NCI-H510A (cell line): ENCODE data around the gene KCNJ15.
"Not testable (repeated sequence)": the region's sequence is repeated elsewhere in the genome, so short reads cannot be mapped to it uniquely, and the experiment has no call there.

ENCODE experiments used
- DNase-seq: peaks from one replicate; lab custom pipeline; 2025; lab: John Stamatoyannopoulos, UW

Gene KCNJ15

GRCh38 chr21:38256599-38257302 lies at the start of gene KCNJ15:
TSS of gene KCNJ15 (plus strand) at chr21:38256991. CDS start at chr21:38299262, 42,271 bp downstream.
- DNase-seq, result no peak

DNA sequence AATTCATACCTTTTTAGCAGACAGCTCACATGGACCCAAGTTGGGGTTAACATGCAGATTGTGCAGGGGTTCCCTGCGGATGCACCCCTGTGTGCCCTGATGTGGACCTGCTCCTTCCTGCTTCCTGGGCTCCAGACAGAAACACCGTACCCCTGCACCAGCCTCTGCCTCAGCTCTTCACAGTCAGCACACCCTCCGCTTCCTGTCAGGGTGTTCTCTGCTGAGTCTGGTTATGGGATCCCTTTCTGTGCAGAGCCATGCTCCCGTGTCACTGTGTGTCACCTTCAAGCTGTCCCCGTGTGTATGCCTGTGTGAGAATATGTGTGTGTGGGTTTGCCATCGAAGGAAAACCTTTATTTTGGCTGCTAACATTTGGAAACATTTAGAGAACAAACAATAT lies 48.7 kb upstream of the KCNJ15 start:
- DNase-seq, result no peak

- no peak for DNase-seq
These were observed 45.5 kb upstream of the KCNJ15 start for GRCh38 chr21:38211321-38211720.

DNA sequence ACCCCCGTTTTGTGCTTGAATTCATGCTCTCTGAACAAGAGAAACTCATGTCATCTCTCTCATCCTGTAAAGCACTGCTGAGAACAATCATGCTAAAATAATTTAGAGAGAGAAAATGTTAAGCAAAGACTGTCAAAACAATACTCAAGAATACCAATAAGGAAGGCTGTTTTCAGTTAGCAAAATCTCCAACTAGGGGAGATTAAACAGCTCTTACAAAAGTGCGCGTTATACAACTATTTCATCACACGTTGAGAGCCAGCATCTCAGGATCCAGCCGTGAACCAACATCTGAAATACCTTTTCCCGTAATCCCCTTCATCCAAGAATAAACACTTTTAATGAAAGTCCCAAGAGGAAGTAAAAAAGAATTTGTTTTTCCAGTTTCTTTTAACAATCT lies 44.1 kb upstream of the KCNJ15 start:
- no peak for DNase-seq

DNA sequence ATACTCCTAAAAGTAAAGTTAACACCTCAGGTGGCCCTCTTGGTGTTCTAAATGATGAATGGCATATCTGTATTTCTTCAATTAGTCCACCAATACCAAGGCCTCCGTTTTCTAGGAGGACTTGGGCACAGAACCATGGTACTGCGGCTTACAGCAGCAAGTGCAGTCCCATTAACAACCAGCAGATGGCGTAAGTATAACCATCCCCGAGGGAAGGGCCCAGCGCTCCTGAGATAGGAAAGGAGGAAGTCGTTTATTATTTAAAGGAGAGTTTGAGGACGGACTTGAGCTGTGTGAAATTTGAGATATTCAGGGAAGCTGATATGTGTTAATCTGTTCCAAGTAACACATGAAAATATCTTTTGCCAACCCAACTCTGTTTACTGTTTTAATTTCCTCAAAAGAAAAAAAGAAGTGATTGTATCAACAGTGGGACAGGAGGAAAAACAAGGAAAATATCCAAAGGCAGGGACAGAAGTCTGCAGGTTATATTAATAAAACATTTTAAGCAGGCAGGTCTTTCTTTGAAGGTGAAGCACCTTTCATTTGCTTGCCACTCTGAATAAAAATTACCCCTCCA lies 37.7 kb upstream of the KCNJ15 start:
- peak; percentile 49 for DNase-seq

DNA sequence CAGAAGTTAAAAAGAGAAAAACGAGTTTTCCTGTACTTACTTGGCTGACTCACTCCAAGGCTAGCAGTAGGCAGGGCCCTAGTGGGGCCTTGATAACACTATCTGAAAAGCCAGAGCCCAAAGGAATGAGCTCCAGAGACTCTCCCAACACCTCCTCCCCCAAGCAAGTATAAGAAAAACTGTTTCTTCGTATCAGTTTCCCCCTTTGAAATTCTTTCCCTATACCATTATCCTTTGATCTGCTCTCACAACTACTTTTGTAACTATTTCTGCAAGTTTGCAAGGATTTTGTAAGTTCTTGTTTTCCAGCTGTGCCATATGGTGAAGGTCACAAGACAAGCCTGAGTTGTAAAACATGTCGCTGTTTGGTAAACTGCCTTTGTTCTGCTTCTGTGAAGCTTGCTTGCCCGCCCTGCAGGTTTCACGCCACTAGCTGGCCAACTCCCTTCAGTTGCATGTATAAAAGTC lies 36.5 kb upstream of the KCNJ15 start:
- no peak for DNase-seq

GRCh38 chr21:38221594-38221993 lies 35.2 kb upstream of the KCNJ15 start:
- no peak for DNase-seq

DNA sequence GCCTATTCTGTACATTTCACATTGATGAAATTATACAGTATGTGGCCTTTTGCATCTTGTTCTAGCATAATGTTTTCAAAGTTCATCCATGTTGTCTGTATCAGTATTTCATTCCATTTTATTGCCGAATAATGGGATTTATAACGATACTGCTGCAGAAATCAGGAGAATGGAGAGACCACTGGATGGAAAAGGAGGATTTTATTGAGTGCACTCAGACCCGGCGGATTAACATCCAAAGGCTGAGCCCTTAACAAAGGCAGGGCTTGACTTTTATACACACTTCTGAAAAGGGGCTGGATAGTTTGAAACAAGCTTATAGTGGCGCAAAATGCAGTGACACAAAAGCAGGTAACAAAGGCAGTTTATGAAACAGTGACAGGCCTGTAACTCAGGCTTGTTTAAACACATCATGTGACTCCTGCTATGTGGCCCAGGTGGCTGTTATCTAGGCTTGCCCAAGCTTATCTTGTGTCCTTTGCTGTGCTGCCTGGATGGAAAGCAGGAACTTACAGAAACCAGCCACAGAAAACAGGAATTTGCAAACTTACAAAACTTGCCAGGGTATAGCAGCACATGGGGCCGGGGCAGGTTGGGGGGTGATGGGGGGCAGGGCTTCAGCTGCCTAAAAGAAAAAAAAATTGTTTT lies 32.8 kb upstream of the KCNJ15 start:
- no peak for DNase-seq

GRCh38 chr21:38227401-38227800 lies 29.4 kb upstream of the KCNJ15 start:
- DNase-seq, result no peak

GRCh38 chr21:38228115-38228514 lies 28.7 kb upstream of the KCNJ15 start:
- peak; percentile 70 for DNase-seq

DNA sequence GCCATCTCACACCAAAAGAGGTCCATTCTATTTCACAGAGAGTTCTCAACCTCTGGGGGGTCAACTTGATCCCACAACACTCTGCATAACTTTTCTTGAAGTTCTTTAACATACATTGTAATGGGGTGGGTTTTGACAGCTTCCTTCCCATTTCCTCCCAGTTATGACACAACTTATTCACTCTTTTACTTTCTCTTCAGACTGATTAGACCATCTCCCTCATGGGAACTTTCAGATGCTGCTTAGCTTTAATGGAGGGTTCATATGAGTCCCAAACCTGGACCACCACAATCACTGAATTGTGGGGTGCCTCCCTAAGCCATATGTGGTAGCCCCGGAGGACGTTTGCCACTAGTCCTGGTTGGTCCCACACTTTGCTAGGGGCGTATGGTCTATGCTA lies 28.3 kb upstream of the KCNJ15 start:
- DNase-seq, result no peak

- DNase-seq, result no peak
These were observed 27.4 kb upstream of the KCNJ15 start for GRCh38 chr21:38229260-38229877.

DNA sequence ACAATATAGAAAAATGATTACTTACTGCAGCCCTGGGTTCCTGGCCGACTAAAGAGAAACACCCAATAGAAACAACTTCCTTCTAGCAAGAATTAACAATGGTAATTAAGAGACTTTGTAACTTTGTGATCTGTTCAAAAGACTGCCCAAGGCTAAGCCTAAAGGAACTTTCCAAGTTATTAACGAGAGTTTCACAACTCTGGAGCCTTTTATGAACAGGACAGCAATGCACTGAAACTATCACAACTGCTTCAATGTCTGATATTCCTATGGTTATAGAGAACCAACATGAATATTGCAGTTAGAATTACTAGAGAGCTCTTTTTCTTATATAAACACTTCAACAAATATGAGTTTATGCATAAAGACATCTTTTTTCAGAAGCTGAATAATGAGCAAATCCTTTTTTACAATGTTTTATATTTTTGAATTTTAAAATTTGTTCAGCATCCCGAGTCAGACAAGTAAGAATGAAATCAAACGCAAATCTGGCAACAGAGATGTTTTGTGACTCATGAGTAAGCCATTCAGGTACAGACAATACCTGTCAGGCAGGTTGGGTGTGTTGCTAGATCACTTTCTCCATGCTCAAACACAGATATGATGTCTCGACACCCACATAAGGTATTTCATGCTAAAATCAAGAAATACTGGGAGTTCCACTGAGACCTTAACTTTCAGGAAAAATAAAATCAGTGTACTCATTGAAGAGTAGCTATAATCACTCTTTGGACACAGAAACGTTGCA lies 22.2 kb upstream of the KCNJ15 start:
- no peak for DNase-seq

- DNase-seq, result not testable (repeated sequence)
These were observed 21.5 kb upstream of the KCNJ15 start for GRCh38 chr21:38235251-38235650.

DNA sequence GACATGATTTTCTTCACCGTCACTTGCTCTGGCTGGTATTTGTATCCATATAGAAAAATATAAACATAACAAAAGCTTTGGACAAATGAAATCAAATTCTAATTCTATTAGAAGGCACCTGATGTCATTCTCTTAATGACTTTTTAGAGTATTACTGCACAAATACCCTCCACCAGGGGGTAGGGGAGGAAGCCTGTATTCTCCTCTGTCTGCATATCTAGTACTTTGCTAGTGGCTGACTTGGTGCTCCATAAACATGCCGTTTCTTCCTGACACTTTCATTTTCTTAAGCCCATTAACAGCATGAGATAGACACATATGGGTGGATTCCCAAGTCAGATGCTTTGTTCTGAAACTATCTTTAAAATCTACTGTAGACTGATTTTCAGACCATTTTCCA lies 20.6 kb upstream of the KCNJ15 start:
- DNase-seq, result no peak

GRCh38 chr21:38239672-38240071 lies 17.1 kb upstream of the KCNJ15 start:
- no peak for DNase-seq

GRCh38 chr21:38240129-38240528 lies 16.7 kb upstream of the KCNJ15 start:
- DNase-seq, result no peak

DNA sequence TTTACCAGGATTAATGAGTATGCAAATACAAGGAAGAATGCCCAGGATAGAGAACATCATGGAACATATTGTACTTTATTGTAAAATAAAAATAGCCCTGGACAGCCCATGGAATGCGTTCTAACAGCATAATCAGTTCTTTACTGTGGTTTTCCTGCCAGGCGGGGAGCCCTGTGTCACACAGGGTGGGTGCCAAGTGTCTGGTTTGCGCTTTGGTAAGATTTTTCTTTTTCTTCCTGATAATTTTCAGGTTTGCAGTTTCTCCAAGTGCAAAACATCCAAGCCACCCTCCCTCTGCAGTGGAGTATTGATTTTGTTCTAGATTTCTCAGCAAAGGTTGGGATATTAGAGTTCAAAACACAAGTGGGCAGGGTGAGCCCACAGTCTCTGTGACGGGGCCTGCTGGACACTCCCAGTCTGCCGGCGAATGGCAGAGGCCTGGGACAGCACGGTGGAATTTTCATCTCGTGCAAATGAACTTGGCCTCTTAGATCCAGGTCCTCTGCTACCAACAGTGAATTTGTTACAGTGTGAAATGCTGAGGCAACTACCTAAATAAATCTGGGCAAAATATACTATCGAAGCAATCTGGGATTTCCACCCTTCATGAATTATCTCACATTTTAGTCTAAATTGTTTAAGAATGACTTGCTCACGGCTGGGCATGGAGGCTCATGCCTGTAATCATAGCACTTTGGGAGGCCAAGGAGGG lies 15.6 kb upstream of the KCNJ15 start:
- no peak for DNase-seq

- DNase-seq, result no peak
These were observed 14.7 kb upstream of the KCNJ15 start for GRCh38 chr21:38242061-38242460.

GRCh38 chr21:38243732-38244406 lies 12.9 kb upstream of the KCNJ15 start:
- no peak for DNase-seq

GRCh38 chr21:38244407-38244787 lies 12.4 kb upstream of the KCNJ15 start:
- DNase-seq, result no peak
